LNCaP clone FGC (cell line): ENCODE results near the gene GTPBP1.

ENCODE experiments used
- DNase-seq: peaks from one replicate; pipeline ENCODE4 v3.0.0-alpha.2; 2011; ENCODE audit warnings: low read depth
- H3K4me3 ChIP-seq: 2 replicates; pipeline ENCODE4 v1.5.1; 2011; ENCODE audit warnings: mild to moderate bottlenecking, low read depth, low read length, control low read depth
- CTCF ChIP-seq: IDR thresholded peaks from 2 replicates; pipeline ENCODE4 v1.5.1; 2012; ENCODE audit warnings: mild to moderate bottlenecking; ENCODE audit not compliant: control insufficient read depth, insufficient read depth; ENCODE audit errors: extremely low read depth

Gene GTPBP1

GRCh38 chr22:38767313-38767712 is 61.6 kb downstream of the GTPBP1 start:
- TF ChIP-seq CTCF = no peak

GRCh38 chr22:38768036-38768435 is 62.3 kb downstream of the GTPBP1 start:
- DNase-seq = no peak
- H3K4me3 ChIP-seq = no peak overlapping the region
- no peak for TF ChIP-seq CTCF

More at GRCh38 chr22:38767313-38767712, 61.6 kb downstream of the GTPBP1 start:
- no peak for DNase-seq
- no peak overlapping the region for H3K4me3 ChIP-seq

GRCh38 chr22:38770257-38770949 is 64.7 kb downstream of the GTPBP1 start:
- TF ChIP-seq CTCF = no peak
- DNase-seq = no peak

GRCh38 chr22:38772623-38772873 is 66.8 kb downstream of the GTPBP1 start:
- no peak for DNase-seq
- no peak for TF ChIP-seq CTCF

More at GRCh38 chr22:38770257-38770949, 64.7 kb downstream of the GTPBP1 start:
- H3K4me3 ChIP-seq = no peak overlapping the region

GRCh38 chr22:38773363-38773946 is 67.7 kb downstream of the GTPBP1 start:
- H3K4me3 ChIP-seq = no peak overlapping the region
- DNase-seq = no peak
- TF ChIP-seq CTCF = no peak

More at GRCh38 chr22:38772623-38772873, 66.8 kb downstream of the GTPBP1 start:
- H3K4me3 ChIP-seq = no peak overlapping the region

- DNase-seq = no peak
- TF ChIP-seq CTCF = no peak
- H3K4me3 ChIP-seq = no peak overlapping the region
These were observed 68.9 kb downstream of the GTPBP1 start for GRCh38 chr22:38774496-38775166.

GRCh38 chr22:38775656-38776055 is 69.9 kb downstream of the GTPBP1 start:
- DNase-seq = no peak
- no peak for TF ChIP-seq CTCF
- H3K4me3 ChIP-seq = no peak overlapping the region
